ENCODE data around the gene SMIM45.

Gene SMIM45

DNA sequence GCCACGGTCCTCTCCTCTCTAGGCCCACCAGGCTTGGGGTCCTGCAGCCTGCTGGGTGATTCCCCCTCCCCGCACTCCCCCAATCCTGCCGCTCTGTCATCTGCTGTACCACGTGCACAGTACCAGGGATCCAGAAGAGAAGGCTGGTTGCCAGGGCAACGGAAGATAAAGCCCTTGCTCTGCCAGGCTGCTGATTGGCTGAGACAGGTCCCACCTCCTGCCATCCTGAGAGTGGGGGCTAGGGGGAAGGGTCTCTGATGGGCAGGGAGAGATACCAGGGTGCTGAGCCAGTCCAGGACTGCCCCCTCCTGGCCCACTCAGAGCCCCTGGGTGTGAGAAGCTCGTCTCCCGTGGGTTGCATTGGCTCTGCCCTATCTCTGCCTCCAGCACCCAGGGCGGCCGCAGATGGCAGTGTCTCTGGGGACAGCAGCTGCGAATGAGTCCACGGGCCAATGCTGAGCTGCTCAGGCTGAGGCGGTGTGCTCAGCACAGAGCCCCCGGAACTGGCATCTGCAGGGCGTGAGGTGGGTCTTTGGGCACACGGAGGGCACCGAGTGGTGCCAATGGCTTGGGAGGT lies at the start of gene SMIM45:
Gene SMIM45 (plus strand): TSS at position 253 of the 577 bp plus-strand sequence.
- no peak for DNase-seq

DNA sequence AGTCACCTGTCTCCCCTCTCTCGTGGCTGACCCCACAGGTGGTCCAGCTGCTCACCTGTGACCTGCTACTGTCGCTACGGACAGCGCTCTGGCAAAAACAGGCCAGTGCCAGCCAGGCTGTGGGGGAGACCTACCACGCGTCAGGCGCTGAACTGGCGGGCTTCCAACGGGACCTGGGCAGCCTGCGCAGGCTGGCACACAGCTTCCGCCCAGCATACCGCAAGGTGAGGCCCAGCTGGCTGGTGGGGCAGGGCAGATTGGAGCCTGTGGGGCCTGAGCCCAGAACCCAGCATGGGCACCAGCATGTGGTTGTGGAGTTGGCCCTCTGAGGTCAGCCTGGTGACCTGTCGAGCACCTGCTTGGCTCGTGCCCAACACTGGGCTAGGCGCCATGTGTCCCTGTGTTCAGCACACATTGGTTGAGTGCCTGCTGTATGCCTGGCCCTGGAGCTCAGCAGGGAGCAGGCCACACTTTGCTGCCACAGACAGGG lies 49.0 kb upstream of the SMIM45 start:
- DNase-seq: no peak

DNA sequence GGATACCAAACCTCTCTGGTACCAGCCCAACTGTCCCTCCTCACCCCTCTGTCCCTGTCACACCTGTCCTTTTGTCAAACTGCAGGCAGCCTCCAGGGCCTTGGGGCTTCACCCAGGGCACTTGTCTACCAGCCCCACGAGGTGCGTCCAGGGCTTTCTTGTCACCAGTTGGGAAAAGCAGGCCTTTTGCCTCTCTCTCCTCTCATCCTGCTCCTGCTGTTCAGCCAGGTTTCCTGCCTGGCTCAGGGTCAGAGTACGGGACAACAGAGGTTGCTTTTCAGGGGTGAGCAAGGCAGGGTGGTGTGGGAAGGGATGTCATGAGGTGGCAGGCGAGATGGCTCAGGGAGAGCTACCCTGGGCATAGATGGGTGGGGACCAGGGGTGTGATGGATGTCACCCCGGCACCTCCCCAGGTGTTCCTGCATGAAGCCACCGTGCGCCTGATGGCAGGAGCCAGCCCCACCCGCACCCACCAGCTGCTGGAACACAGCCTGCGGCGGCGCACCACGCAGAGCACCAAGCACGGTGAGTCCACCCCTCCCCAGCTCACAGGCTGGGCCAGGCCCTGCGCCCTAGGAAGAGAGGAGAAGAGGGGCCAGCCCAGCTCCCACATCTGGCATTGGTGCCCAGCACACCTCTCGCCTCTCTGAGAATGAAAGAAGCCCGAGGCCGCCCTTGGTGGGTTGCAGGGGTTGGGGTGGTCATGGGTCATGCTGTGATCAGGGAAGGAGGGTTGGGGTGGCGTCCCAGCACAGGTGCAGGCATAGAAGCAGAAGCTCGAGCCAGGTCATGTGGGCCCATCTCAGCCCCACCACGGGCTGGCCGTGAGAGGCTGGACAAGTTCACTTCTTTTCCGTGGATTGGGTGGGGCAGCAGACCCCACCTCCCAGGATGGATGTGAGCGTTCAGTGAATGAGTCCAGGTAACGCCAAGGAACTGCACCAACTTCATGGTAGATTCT lies 47.2 kb upstream of the SMIM45 start:
- DNase-seq: no peak

DNA sequence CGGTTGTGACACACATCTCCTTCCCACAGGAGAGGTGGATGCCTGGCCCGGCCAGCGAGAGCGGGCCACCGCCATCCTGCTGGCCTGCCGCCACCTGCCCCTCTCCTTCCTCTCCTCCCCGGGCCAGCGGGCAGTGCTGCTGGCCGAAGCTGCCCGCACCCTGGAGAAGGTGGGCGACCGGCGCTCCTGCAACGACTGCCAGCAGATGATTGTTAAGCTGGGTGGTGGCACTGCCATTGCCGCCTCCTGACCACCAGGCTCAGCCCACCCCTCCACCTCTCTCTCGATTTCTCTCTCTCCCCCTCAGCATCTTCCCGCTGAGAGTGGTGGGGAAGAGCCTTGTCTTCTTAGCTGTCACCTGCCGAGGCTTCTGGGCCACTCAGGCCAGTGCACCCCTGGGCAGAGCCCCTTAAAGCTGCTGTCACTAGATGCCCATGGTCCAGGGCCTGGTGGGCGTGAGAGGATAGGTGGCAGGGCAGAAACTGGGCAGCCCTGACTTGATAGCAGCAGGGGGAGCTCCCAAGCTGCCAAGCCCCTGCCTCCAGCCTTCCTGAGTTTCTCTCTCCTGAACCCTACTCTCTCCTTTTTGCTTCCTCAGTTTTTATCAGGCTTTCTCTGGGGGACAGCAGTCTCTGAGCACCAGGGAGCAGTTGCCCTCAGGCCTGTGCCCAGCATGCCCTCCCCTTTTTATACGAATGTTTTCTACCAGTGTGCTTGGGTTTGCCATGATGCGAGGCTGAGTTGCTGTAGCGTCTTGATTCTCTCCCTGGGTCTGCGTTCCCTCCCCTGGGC lies 46.3 kb upstream of the SMIM45 start:
- no peak for DNase-seq

- DNase-seq: no peak
These were observed 45.1 kb upstream of the SMIM45 start for GRCh38 chr22:41906822-41907221.

GRCh38 chr22:41907436-41908401 lies 44.2 kb upstream of the SMIM45 start:
- DNase-seq: no peak

- peak; percentile 54 for DNase-seq
These were observed 43.3 kb upstream of the SMIM45 start for GRCh38 chr22:41908411-41909309.

- DNase-seq: no peak
These were observed 42.5 kb upstream of the SMIM45 start for GRCh38 chr22:41909310-41910049.

GRCh38 chr22:41910050-41911000 lies 41.6 kb upstream of the SMIM45 start:
- peak; percentile 32 for DNase-seq

DNA sequence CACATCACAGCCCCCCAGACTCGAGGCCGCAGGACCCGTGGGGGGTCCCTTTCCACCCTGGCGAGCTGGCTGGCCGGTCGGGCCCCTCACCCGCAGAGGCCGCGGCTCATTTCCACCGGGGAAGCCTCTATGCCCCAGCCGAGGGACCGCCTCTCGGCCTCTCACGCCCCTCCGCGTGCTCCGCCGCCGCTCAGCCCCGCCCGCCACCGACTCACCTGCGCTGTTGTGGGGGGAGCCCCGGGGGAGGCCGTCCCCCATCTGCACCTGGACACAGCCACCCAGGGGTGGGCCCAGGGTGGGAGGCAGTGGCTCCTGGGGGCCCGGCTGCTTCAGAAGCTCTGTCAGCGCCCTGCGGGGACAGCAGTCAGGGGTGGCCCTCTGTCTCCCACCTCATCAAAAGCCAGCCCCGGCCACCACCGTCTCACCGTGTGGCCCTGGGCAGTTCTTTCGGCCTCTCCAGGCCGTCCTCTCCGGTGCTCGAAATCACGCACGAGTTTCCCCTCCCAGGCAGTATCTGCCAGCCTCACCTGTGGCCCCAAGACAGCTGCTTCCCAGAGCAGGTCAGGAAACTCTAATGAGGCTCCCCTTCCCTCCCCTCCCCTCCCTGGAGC lies 40.8 kb upstream of the SMIM45 start:
- no peak for DNase-seq

- DNase-seq: no peak
These were observed 39.5 kb upstream of the SMIM45 start for GRCh38 chr22:41912338-41913039.

- DNase-seq: no peak
These were observed 38.8 kb upstream of the SMIM45 start for GRCh38 chr22:41913040-41913719.

GRCh38 chr22:41913842-41914534 lies 38.0 kb upstream of the SMIM45 start:
- DNase-seq: no peak

DNA sequence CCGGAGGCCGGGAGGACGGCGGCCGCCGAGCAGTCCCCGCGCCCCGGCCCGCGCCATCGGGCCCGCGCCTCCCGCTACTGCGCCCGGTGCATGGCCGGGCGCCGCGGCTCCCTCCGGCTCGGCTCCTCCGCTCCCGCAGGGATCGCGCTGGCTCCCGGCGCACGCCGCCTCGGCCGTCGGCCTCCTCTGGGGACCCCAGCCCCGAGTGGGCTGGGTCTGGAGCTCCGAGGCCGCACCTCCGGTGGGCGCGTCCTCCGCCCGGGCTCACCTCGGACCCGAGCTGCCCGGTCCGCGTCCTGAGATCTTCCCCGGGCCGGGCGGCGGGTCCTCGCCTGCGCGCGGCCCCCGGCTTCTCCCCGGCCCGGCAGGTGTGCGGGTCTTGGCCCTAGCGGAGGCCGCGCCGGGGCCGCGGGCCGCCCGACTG lies 37.3 kb upstream of the SMIM45 start:
- DNase-seq: no peak

DNA sequence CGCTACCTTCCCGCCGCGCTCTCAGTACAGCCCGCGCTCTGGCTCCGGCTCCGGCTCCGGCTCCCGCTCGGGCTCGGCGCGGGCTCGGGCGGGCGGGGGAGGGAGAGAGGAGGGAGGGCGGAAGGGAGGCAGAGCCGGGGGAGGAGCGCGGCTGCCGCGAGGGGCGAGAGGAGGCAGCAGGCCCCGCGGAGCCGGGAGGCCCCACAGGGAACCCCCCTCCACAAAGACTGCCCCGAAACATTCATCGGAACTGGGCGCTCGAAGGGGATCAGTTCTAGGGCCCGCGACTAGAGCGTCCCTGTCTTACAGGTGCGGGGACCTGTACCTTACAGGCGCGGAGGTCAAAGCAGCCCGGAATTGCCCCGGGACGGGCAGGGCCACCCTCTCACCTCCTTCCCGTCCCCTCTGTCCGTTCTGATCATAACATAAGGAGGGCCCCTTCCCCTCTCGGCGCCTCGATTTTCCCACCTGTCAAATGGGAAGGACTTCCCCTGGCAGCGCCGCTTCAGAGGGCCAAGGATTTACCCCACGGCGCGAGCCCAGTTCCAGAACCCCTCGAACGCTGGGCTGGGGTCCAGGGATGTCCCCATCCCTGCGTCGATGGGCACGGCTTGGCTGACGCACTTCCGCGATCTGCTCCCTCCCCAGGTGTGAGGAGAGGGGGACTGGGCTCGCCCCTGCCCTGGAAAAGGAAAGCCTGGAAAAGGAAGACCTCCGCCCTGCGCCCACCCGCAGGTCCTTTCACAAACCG lies 36.7 kb upstream of the SMIM45 start, which contains the start of gene SHISA8:
Gene SHISA8 (minus strand): TSS at position 40 of the 751 bp plus-strand sequence. CDS start 407 bp downstream, outside the sequence.
- peak; percentile 67 for DNase-seq
